Smooth muscle cell (in vitro differentiated cells): Measurements from ENCODE around the gene RBM3. TPM values are rescaled to one million over a fixed set of nuclear protein-coding genes. Genes with fewer than 3 reads are reported as not detected.
"Not testable (repeated sequence)": the region's sequence is repeated elsewhere in the genome, so short reads cannot be mapped to it uniquely, and the experiment has no call there.

Experiments used
- DNase-seq: peaks from one replicate; lab custom pipeline; 2025; ENCODE audit not compliant: unreplicated experiment; lab: John Stamatoyannopoulos, UW
- H2AFZ ChIP-seq: fragments of 200-600 bp; sonication (generic); 2 replicates; pipeline ENCODE4 v1.6.0; 2016; ENCODE audit warnings: antibody characterized with exemption, low read depth, mild to moderate bottlenecking
- H3F3A ChIP-seq: fragments of 200-600 bp; sonication (generic); 2 replicates; pipeline ENCODE4 v1.6.0; 2017; ENCODE audit warnings: antibody characterized with exemption, low read depth
- H3K27ac ChIP-seq: fragments of 200-600 bp; sonication (generic); 2 replicates; pipeline ENCODE4 v1.5.1; 2016; ENCODE audit warnings: low read depth, mild to moderate bottlenecking
- H3K27me3 ChIP-seq: fragments of 200-600 bp; sonication (generic); 2 replicates; pipeline ENCODE4 v1.6.1; 2016; ENCODE audit warnings: low read depth, mild to moderate bottlenecking
- H3K36me3 ChIP-seq: fragments of 200-600 bp; sonication (generic); 2 replicates; pipeline ENCODE4 v1.5.1; 2016; ENCODE audit warnings: low read depth
- H3K4me1 ChIP-seq: fragments of 200-600 bp; sonication (generic); 2 replicates; pipeline ENCODE4 v1.5.1; 2016; ENCODE audit warnings: low read depth
- H3K4me2 ChIP-seq: fragments of 200-600 bp; sonication (generic); 2 replicates; pipeline ENCODE4 v1.6.0; 2016; ENCODE audit warnings: mild to moderate bottlenecking
- H3K4me3 ChIP-seq: fragments of 200-600 bp; sonication (generic); 2 replicates; pipeline ENCODE4 v1.5.1; 2016; ENCODE audit warnings: mild to moderate bottlenecking
- H3K79me2 ChIP-seq: fragments of 200-600 bp; sonication (generic); 2 replicates; pipeline ENCODE4 v1.6.0; 2016; ENCODE audit warnings: low read depth, mild to moderate bottlenecking
- H3K9ac ChIP-seq: fragments of 200-600 bp; sonication (generic); 2 replicates; pipeline ENCODE4 v1.6.0; 2016; ENCODE audit warnings: low read depth
- H3K9me3 ChIP-seq: fragments of 200-600 bp; sonication (generic); replicated peaks from 2 replicates; pipeline ENCODE4 v1.5.1; 2016; ENCODE audit warnings: low read depth
- H4K20me1 ChIP-seq: fragments of 200-600 bp; sonication (generic); 2 replicates; pipeline ENCODE4 v1.6.0; 2016; ENCODE audit warnings: low read depth
- WGBS: methylation state at CpG from one replicate; pipeline ENCODE4 v1.1.7; 2016; ENCODE audit warnings: low lambda C conversion rate; 5-methylcytosine and 5-hydroxymethylcytosine counted together
- polyA plus RNA-seq: library from polyadenylated mRNA; unstranded; fragments of >200 nt; fragmentation: Nextera tagmentation; extraction: Ambion mirVana; gene quantifications from 2 replicates; pipeline ENCODE4 v1.2.1, GENCODE V29; 2016
- total RNA-seq: library from RNA; depleted of rRNA; stranded (reverse); fragments of >200 nt; gene quantifications from 2 replicates; pipeline ENCODE4 v1.2.3, GENCODE V29; 2014
- TF ChIP-seq, protein P1 (sequence below): fragments of 200-600 bp; sonication (generic); IDR thresholded peaks from 2 replicates; pipeline ENCODE4 v1.5.1; 2017; ENCODE audit warnings: borderline replicate concordance, mild to moderate bottlenecking, antibody characterized with exemption; ENCODE audit not compliant: insufficient read depth, poor library complexity, severe bottlenecking

RBM3 gene
- 110 and 156 TPM in 2 replicates for total RNA-seq
- polyA plus RNA-seq, result 111 and 116 TPM in 2 replicates

DNA sequence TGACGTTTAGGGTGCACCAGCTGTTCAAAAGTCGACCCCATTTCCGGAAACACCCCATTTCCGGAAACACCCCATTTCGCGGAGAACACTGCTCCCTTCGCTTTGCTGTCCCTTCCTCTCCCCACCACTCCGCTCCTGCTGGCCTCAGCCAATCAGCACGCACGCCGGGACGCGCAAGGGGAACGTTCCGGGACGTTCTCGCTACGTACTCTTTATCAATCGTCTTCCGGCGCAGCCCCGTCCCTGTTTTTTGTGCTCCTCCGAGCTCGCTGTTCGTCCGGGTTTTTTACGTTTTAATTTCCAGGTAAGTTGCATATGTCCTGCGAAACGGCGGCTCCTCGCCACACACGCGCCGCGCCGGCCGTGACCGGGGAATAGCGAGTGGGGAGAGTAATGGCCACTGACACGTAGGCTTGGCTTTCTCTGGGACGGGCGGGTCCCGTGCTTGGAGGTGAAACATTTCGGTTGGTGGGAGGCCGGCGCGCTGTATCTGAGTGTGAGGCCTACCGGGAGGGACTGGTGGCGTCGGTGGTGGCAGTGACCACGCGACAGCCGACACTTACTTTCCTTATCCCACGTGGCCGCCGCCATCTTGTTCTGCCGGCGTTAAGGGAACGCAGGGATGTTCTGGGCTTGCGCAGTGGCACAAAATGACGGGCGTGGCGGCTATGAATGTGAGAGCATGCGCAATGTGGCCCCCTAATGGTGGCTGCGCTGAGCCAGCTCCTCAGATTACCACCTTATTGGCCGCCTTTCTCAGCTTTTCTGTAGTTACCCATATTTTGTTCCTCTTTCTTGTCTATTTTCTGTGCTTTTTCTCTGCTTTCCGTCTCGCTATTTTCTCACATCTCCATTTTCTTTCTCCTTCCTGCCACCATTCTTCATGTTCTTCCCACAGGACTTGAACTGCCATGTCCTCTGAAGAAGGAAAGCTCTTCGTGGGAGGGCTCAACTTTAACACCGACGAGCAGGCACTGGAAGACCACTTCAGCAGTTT, at the start of gene RBM3:
TSS of gene RBM3 (plus strand) at position 215 of the 997 bp plus-strand sequence. CDS start at position 912, 697 bp downstream.
- Histone ChIP-seq H3K27ac (peak within 1 kb of the TSS; percentile 95), H3K9me3 (no peaks in the 10 kb centered on the region), H3K4me3 (peak within 1 kb of the TSS; percentile 59), H3K4me1 (peaks cover 8% of the 10 kb centered on the region), H3K79me2 (peaks cover 24% of the 10 kb centered on the region), H3F3A (no peaks in the 10 kb centered on the region), H3K36me3 (no peaks in the 10 kb centered on the region), H3K4me2 (peak within 1 kb of the TSS; percentile 96), H2AFZ (peak within 1 kb of the TSS; percentile 17), H4K20me1 (peaks cover 16% of the 10 kb centered on the region), H3K9ac (peak within 1 kb of the TSS; percentile 95), H3K27me3 (no peaks in the 10 kb centered on the region)
- 22% methylated on average over 70 of the region's 71 CpGs for WGBS
- peak; percentile 62 for DNase-seq
- TF ChIP-seq, protein P1, sequence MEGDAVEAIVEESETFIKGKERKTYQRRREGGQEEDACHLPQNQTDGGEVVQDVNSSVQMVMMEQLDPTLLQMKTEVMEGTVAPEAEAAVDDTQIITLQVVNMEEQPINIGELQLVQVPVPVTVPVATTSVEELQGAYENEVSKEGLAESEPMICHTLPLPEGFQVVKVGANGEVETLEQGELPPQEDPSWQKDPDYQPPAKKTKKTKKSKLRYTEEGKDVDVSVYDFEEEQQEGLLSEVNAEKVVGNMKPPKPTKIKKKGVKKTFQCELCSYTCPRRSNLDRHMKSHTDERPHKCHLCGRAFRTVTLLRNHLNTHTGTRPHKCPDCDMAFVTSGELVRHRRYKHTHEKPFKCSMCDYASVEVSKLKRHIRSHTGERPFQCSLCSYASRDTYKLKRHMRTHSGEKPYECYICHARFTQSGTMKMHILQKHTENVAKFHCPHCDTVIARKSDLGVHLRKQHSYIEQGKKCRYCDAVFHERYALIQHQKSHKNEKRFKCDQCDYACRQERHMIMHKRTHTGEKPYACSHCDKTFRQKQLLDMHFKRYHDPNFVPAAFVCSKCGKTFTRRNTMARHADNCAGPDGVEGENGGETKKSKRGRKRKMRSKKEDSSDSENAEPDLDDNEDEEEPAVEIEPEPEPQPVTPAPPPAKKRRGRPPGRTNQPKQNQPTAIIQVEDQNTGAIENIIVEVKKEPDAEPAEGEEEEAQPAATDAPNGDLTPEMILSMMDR, result peak; percentile 5

DNA sequence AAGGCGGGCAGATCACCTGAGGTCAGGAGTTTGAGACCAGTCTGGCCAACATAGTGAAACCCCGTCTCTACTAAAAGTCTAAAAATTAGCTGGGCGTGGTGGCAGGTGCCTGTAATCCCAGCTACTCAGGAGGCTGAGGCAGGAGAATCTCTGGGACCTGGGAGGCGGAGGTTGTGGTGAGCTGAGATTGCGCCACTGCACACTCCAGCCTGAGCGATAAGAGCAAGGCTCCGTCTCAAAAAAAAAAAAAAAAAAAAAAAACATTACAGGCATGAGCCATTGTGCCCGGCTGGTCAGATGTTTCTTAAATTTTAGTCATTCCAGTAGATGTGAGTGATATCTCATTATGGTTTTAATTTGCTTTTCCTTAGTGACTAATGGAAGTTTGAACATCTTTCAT, 48.4 kb upstream of the RBM3 start:
- H4K20me1 ChIP-seq, H3K27me3 ChIP-seq, H3K79me2 ChIP-seq, H3K9me3 ChIP-seq, DNase-seq, H3K36me3 ChIP-seq, H3K4me1 ChIP-seq, H3K4me3 ChIP-seq, H3K9ac ChIP-seq, H3K4me2 ChIP-seq, H3F3A ChIP-seq, H2AFZ ChIP-seq, H3K27ac ChIP-seq: not testable (repeated sequence)
- 85% methylated on average over 8 of the region's 8 CpGs for WGBS

DNA sequence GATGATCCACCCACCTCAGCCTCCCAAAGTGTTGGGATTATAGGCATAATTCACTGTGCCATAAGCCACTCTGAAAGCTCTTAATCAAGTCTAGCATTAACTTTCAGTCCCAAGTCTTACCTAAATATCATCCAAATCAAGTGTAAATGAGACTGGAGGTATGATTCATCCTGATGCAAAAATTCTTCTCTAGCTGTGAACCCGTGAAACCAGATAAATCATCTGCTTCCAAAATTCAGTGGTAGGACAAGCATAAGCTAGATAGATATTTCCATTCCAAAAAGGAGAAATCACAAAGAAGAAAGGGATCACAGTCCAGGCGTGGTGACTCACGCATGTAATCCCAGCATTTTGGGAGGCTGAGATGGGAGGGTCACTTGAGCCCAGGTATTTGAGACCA, 43.5 kb upstream of the RBM3 start:
- no peaks in the 10 kb centered on the region for H3K4me1 ChIP-seq
- WGBS, result 64% methylated on average over 3 of the region's 3 CpGs
- H3K4me2 ChIP-seq, result no peak overlapping the region
- no peaks in the 10 kb centered on the region for H3K27me3 ChIP-seq
- no peaks in the 10 kb centered on the region for H4K20me1 ChIP-seq
- DNase-seq, result no peak
- no peaks in the 10 kb centered on the region for H3F3A ChIP-seq
- no peak overlapping the region for H2AFZ ChIP-seq
- no peak overlapping the region for H3K9ac ChIP-seq
- no peak overlapping the region for H3K4me3 ChIP-seq
- TF ChIP-seq, protein P1, result no peak
- H3K36me3 ChIP-seq, result no peaks in the 10 kb centered on the region
- no peak overlapping the region for H3K27ac ChIP-seq
- no peaks in the 10 kb centered on the region for H3K79me2 ChIP-seq
- no peaks in the 10 kb centered on the region for H3K9me3 ChIP-seq

DNA sequence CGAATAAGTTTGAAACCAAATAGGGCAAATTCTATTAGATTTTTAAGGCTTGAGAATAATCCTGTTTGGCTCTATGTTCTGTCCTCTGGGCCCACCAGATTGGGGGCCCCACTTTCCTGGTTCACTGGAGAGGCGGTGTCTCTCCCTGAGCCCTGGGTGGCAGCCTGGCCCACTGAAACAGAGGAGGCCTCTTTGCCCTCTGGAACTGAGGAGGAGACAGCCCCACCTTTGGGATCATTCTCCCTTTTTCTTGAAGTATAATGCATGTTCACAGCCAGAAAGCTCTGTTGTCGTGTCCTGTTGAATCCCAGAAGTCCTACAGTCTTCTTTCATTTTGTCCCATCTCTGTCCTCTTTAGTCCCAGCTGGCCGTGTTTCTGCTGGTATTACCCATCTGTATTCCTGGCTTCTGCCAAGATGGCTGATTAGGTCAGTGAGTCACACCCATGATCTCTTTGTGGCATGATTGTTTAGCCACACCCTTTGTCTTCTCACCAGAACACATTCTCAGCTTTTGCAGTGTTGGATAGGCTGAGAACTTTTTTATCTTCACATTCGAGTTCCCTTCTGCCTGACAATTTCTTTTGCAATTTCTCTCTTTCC, 42.8 kb upstream of the RBM3 start:
- Histone ChIP-seq H3F3A (no peaks in the 10 kb centered on the region), H3K9me3 (no peaks in the 10 kb centered on the region), H3K79me2 (no peaks in the 10 kb centered on the region), H2AFZ (no peak overlapping the region), H3K27me3 (no peaks in the 10 kb centered on the region), H4K20me1 (no peaks in the 10 kb centered on the region), H3K4me1 (no peaks in the 10 kb centered on the region), H3K4me3 (no peak overlapping the region), H3K9ac (no peak overlapping the region), H3K4me2 (no peak overlapping the region), H3K27ac (peak overlapping the region; percentile 73), H3K36me3 (no peaks in the 10 kb centered on the region)
- no peak for DNase-seq
- TF ChIP-seq, protein P1, result no peak
- 69% methylated on average over 5 of the region's 5 CpGs for WGBS
